ENCODE measurements around the gene ZNF785.

- TF ChIP-seq CTCF (IDR thresholded peaks at IDR 0.05) (peak; percentile 71), JUN (CRISPR knock-in tag; IDR thresholded peaks at IDR 0.05) (no peak), ZNF317 (CRISPR knock-in tag; IDR thresholded peaks at IDR 0.05; ENCODE audit: borderline replicate concordance, low read depth) (no peak), SP1 (CRISPR knock-in tag; conservative IDR thresholded peaks at IDR 0.05) (no peak), E2F5 (CRISPR knock-in tag; IDR thresholded peaks at IDR 0.05) (no peak), MLX (CRISPR knock-in tag; IDR thresholded peaks at IDR 0.05) (no peak), MAX (CRISPR knock-in tag; IDR thresholded peaks at IDR 0.05) (no peak), PREB (CRISPR knock-in tag; IDR thresholded peaks at IDR 0.05; ENCODE audit: borderline replicate concordance) (no peak), ATF3 (CRISPR knock-in tag; conservative IDR thresholded peaks at IDR 0.05) (no peak), MYBL2 (CRISPR knock-in tag; IDR thresholded peaks at IDR 0.05) (no peak)
Observed at GRCh38 chr16:30628628-30629540, 43.4 kb upstream of the ZNF785 start.
